ENCODE measurements around the gene ACE. TPM values are rescaled to one million over a fixed set of nuclear protein-coding genes. Genes with fewer than 3 reads are reported as not detected.

ACE gene
- total RNA-seq, 1 experiment from 2014 or later = 5.4 TPM

DNA sequence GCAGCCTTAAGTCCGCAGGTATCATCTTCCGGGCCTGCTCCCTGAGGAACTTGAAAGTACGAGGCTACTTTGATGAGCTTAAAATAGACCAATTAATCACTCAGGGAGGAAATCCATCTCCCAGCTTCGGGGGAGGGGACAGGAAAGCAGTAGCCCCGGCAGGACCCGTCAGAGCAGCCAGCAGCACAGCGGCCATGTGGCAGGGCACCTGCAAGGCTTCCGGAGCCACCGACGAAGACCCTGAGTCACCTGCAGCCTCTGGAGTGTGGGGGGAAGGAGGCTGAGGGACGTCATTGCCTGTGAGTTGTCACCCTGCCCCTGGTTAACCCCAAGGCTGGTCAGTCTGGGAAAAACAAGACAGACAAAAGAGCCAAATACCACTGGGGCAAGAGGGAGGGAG is 26.3 kb upstream of the ACE start:
- Histone ChIP-seq H2BK20ac (ENCODE audit: low read depth, low read length, poor library complexity, severe bottlenecking) (no peak overlapping the region), H2AFZ (ENCODE audit: low read length) (no peak overlapping the region), H4K20me1 (ENCODE audit: control insufficient read depth, insufficient read depth, insufficient read length) (no peaks in the 10 kb centered on the region), H3K4me2 (ENCODE audit: insufficient read depth, insufficient read length, low read length) (no peak overlapping the region), H4K8ac (replicated peaks; ENCODE audit: insufficient read length, low read depth, low read length) (no peak overlapping the region), H3K23ac (ENCODE audit: insufficient read length, low read depth, low read length) (no peak overlapping the region), H2BK120ac (ENCODE audit: low read depth, low read length, poor library complexity, severe bottlenecking) (no peak overlapping the region), H3K23me2 (ENCODE audit: insufficient read length, low read depth, low read length, poor library complexity, severe bottlenecking) (peaks cover 10% of the 10 kb centered on the region), H3K18ac (ENCODE audit: insufficient read length, low read depth, low read length) (no peak overlapping the region), H3K9me3 (ENCODE audit: control insufficient read depth, low read depth, low read length) (no peaks in the 10 kb centered on the region), H2AK5ac (ENCODE audit: insufficient read length, low read length) (no peak overlapping the region), H3K79me1 (ENCODE audit: insufficient read depth, low read depth, low read length, poor library complexity, severe bottlenecking) (no peaks in the 10 kb centered on the region), H2BK12ac (ENCODE audit: insufficient read length, low read depth, low read length) (no peak overlapping the region), H2BK5ac (ENCODE audit: insufficient read length, low read length) (no peak overlapping the region), H3K4me1 (ENCODE audit: insufficient read depth, low read length) (peaks cover 2% of the 10 kb centered on the region; the same call in 1 of the 2 replicates), H4K5ac (ENCODE audit: insufficient read length, low read depth, low read length) (no peak overlapping the region), H3K56ac (ENCODE audit: insufficient read length, low read depth, low read length) (no peak overlapping the region), H3K27me3 (ENCODE audit: insufficient read depth, low read length) (no peaks in the 10 kb centered on the region), H3K4ac (ENCODE audit: low read depth, low read length) (no peak overlapping the region), H4K91ac (ENCODE audit: insufficient read length, low read depth, low read length) (no peak overlapping the region), H3K9ac (ENCODE audit: extremely low read depth, insufficient read length, low read length) (no peak overlapping the region), H2BK15ac (ENCODE audit: low read depth, low read length) (no peak overlapping the region), H3K14ac (ENCODE audit: insufficient read depth, low read length) (peak overlapping the region; percentile 53; the same call in 1 of the 2 replicates), H3K27ac (ENCODE audit: insufficient read length, low read depth, low read length) (no peak overlapping the region), H3T11ph (ENCODE audit: low read length) (no peak overlapping the region), H3K79me2 (ENCODE audit: insufficient read depth, low read length) (no peaks in the 10 kb centered on the region)
- no CpG with 5 or more reads among the region's 11 CpGs for WGBS (ENCODE audit: extremely low coverage, insufficient read length, low lambda C conversion rate)
- no peak for DNase-seq
- Mint-ChIP-seq H3K27me3 (ENCODE audit: low read depth) (peaks cover 31% of the 10 kb centered on the region), H3K4me3 (no peak overlapping the region), H3K27ac (no peak overlapping the region), H3K9me3 (peaks cover 6% of the 10 kb centered on the region in 2 experiments), H3K4me1 (peaks cover 19 to 29% of the 10 kb centered on the region in 2 experiments), H3K36me3 (ENCODE audit: insufficient read depth in 1 of 3, low read depth in 3 of 3) (peaks cover 0 to 6% (median 2%) of the 10 kb centered on the region in 3 experiments; a peak in 2 of 7 replicates)
- TF ChIP-seq, protein P1, sequence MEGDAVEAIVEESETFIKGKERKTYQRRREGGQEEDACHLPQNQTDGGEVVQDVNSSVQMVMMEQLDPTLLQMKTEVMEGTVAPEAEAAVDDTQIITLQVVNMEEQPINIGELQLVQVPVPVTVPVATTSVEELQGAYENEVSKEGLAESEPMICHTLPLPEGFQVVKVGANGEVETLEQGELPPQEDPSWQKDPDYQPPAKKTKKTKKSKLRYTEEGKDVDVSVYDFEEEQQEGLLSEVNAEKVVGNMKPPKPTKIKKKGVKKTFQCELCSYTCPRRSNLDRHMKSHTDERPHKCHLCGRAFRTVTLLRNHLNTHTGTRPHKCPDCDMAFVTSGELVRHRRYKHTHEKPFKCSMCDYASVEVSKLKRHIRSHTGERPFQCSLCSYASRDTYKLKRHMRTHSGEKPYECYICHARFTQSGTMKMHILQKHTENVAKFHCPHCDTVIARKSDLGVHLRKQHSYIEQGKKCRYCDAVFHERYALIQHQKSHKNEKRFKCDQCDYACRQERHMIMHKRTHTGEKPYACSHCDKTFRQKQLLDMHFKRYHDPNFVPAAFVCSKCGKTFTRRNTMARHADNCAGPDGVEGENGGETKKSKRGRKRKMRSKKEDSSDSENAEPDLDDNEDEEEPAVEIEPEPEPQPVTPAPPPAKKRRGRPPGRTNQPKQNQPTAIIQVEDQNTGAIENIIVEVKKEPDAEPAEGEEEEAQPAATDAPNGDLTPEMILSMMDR (conservative IDR thresholded peaks at IDR 0.05) = no peak

Data from H9 (cell line).